ENCODE results near the gene FN3KRP.

The FN3KRP gene

GRCh38 chr17:82722341-82723013 lies 6.0 kb downstream of the FN3KRP start:
- no peak overlapping the region for H3K4me3 ChIP-seq (ENCODE audit: control insufficient read depth, low read depth, low read length)
- no peak for DNase-seq (ENCODE audit: low read depth)
- TF ChIP-seq CTCF (conservative IDR thresholded peaks at IDR 0.05; ENCODE audit: control insufficient read depth, insufficient read depth, low read depth, low read length), result no peak

- TF ChIP-seq CTCF (conservative IDR thresholded peaks at IDR 0.05; ENCODE audit: control insufficient read depth, insufficient read depth, low read depth, low read length), result no peak
- H3K4me3 ChIP-seq (ENCODE audit: control insufficient read depth, low read depth, low read length), result no peak overlapping the region
- no peak for DNase-seq (ENCODE audit: low read depth)
These were observed 6.8 kb downstream of the FN3KRP start for GRCh38 chr17:82723169-82723807.

GRCh38 chr17:82726427-82726826 lies 9.9 kb downstream of the FN3KRP start:
- H3K4me3 ChIP-seq (ENCODE audit: control insufficient read depth, low read depth, low read length), result no peak overlapping the region

GRCh38 chr17:82729479-82730260 lies 13.2 kb downstream of the FN3KRP start:
- H3K4me3 ChIP-seq (ENCODE audit: control insufficient read depth, low read depth, low read length), result no peak overlapping the region
- TF ChIP-seq CTCF (conservative IDR thresholded peaks at IDR 0.05; ENCODE audit: control insufficient read depth, insufficient read depth, low read depth, low read length), result no peak
- DNase-seq (ENCODE audit: low read depth), result no peak

More at GRCh38 chr17:82726427-82726826, 9.9 kb downstream of the FN3KRP start:
- DNase-seq (ENCODE audit: low read depth), result no peak
- no peak for TF ChIP-seq CTCF (conservative IDR thresholded peaks at IDR 0.05; ENCODE audit: control insufficient read depth, insufficient read depth, low read depth, low read length)

- TF ChIP-seq CTCF (conservative IDR thresholded peaks at IDR 0.05; ENCODE audit: control insufficient read depth, insufficient read depth, low read depth, low read length), result no peak
- no peak for DNase-seq (ENCODE audit: low read depth)
- no peak overlapping the region for H3K4me3 ChIP-seq (ENCODE audit: control insufficient read depth, low read depth, low read length)
These were observed 15.7 kb downstream of the FN3KRP start for GRCh38 chr17:82732118-82732743.

GRCh38 chr17:82734987-82735866 lies 18.7 kb downstream of the FN3KRP start, which contains the start of gene FN3K:
TSS of gene FN3K (plus strand) at chr17:82735615. CDS start at chr17:82735637, 22 bp downstream.
- TF ChIP-seq CTCF (conservative IDR thresholded peaks at IDR 0.05; ENCODE audit: control insufficient read depth, insufficient read depth, low read depth, low read length), result no peak
- DNase-seq (ENCODE audit: low read depth), result peak; percentile 82
- peak within 1 kb of the TSS; percentile 41 for H3K4me3 ChIP-seq (ENCODE audit: control insufficient read depth, low read depth, low read length)

Data from fibroblast of mammary gland (primary cell).